Subcutaneous abdominal adipose tissue (tissue), 5 donors: Measurements from ENCODE around the gene MMD2.
A peak's percentile ranks its signal among the peaks of the same experiment; 100 is the strongest.

ENCODE experiments used
- H3K27ac ChIP-seq: one replicate; pipeline ENCODE4 v1.7.0; 2013; ENCODE audit warnings: low read depth, mild to moderate bottlenecking, inconsistent platforms, low read length, moderate library complexity
- H3K27me3 ChIP-seq, 5 donors: one replicate each; pipeline ENCODE4 v1.7.0; 2013; ENCODE audit warnings: low read length in 5 of 5, inconsistent platforms in 1 of 5; ENCODE audit not compliant: control insufficient read depth in 5 of 5, insufficient read depth in 4 of 5
- H3K36me3 ChIP-seq, 5 donors: one replicate each; pipeline ENCODE4 v1.7.0; 2013; ENCODE audit warnings: low read length in 5 of 5; ENCODE audit not compliant: control insufficient read depth in 5 of 5, insufficient read depth in 5 of 5
- H3K4me1 ChIP-seq, 5 donors: one replicate each; pipeline ENCODE4 v1.7.0; 2013; ENCODE audit warnings: low read length in 5 of 5, mild to moderate bottlenecking in 3 of 5, moderate library complexity in 1 of 5; ENCODE audit not compliant: control insufficient read depth in 5 of 5, insufficient read depth in 5 of 5
- H3K4me3 ChIP-seq, 5 donors: one replicate each; pipeline ENCODE4 v1.7.0; 2013; ENCODE audit warnings: low read length in 5 of 5, low read depth in 1 of 5
- H3K9ac ChIP-seq, 5 donors: one replicate each; pipeline ENCODE4 v1.7.0; 2013; ENCODE audit warnings: low read length in 5 of 5, mild to moderate bottlenecking in 4 of 5, moderate library complexity in 3 of 5
- H3K9me3 ChIP-seq, 5 donors: one replicate each; pipeline ENCODE4 v1.7.0; 2013; ENCODE audit warnings: low read length in 5 of 5; ENCODE audit not compliant: control insufficient read depth in 5 of 5
- donor health status: healthy.
- donor health status: healthy.
- donor health status: healthy.
- donor health status: healthy.
- donor health status: healthy.

Gene MMD2

GRCh38 chr7:4862156-4862555 lies 96.8 kb downstream of the MMD2 start:
- H3K4me3 ChIP-seq: peak overlapping the region in 3 of 5 donors; percentile 34 to 58 (median 45)
- H3K4me1 ChIP-seq: peaks cover 0 to 10% (median 0%) of the 10 kb centered on the region in 5 donors
- no peak overlapping the region for H3K27ac ChIP-seq
- H3K9me3 ChIP-seq: peaks cover 0 to 2% (median 0%) of the 10 kb centered on the region in 5 donors
- H3K36me3 ChIP-seq: no peaks in the 10 kb centered on the region
- peaks cover 0 to 7% (median 4%) of the 10 kb centered on the region in 5 donors for H3K27me3 ChIP-seq
- no peak overlapping the region for H3K9ac ChIP-seq

GRCh38 chr7:4861673-4862072 lies 97.3 kb downstream of the MMD2 start, which contains the start of gene PAPOLB:
Gene PAPOLB (minus strand): TSS chr7:4862030. CDS start chr7:4861810, 220 bp downstream.
- H3K36me3 ChIP-seq: no peaks in the 10 kb centered on the region
- H3K4me1 ChIP-seq: peaks cover 0 to 8% (median 0%) of the 10 kb centered on the region in 5 donors
- H3K9ac ChIP-seq: no peak within 1 kb of the TSS
- peak within 1 kb of the TSS in 3 of 5 donors; percentile 34 to 58 (median 45) for H3K4me3 ChIP-seq
- peaks cover 0 to 7% (median 4%) of the 10 kb centered on the region in 5 donors for H3K27me3 ChIP-seq
- peaks cover 0 to 2% (median 0%) of the 10 kb centered on the region in 5 donors for H3K9me3 ChIP-seq
- H3K27ac ChIP-seq: no peak within 1 kb of the TSS

GRCh38 chr7:4861227-4861626 lies 97.8 kb downstream of the MMD2 start:
- no peaks in the 10 kb centered on the region for H3K36me3 ChIP-seq
- H3K27me3 ChIP-seq: peaks cover 0 to 7% (median 4%) of the 10 kb centered on the region in 5 donors
- H3K4me3 ChIP-seq: peak overlapping the region in 2 of 5 donors; percentile 45 to 58
- H3K27ac ChIP-seq: no peak overlapping the region
- H3K4me1 ChIP-seq: peaks cover 0 to 8% (median 0%) of the 10 kb centered on the region in 5 donors
- H3K9ac ChIP-seq: no peak overlapping the region
- peaks cover 0 to 2% (median 0%) of the 10 kb centered on the region in 5 donors for H3K9me3 ChIP-seq

- Histone ChIP-seq H3K36me3 (no peaks in the 10 kb centered on the region), H3K4me1 (peaks cover 0 to 7% (median 0%) of the 10 kb centered on the region in 5 donors), H3K27me3 (peaks cover 0 to 6% (median 1%) of the 10 kb centered on the region in 5 donors), H3K4me3 (no peak overlapping the region), H3K9ac (no peak overlapping the region), H3K27ac (no peak overlapping the region), H3K9me3 (peaks cover 0 to 2% (median 0%) of the 10 kb centered on the region in 5 donors)
Observed at GRCh38 chr7:4857189-4857588, 101.8 kb downstream of the MMD2 start.

GRCh38 chr7:4856336-4857057 lies 102.5 kb downstream of the MMD2 start:
- H3K9me3 ChIP-seq: peaks cover 0 to 3% (median 1%) of the 10 kb centered on the region in 5 donors
- H3K9ac ChIP-seq: no peak overlapping the region
- H3K27me3 ChIP-seq: peaks cover 0 to 3% (median 0%) of the 10 kb centered on the region in 5 donors
- H3K36me3 ChIP-seq: no peaks in the 10 kb centered on the region
- no peak overlapping the region for H3K4me3 ChIP-seq
- peaks cover 0 to under 1% (median 0%) of the 10 kb centered on the region in 5 donors for H3K4me1 ChIP-seq
- H3K27ac ChIP-seq: no peak overlapping the region
